Smooth muscle cell (in vitro differentiated cells): ENCODE measurements around the gene CAMTA1. TPM values are rescaled to one million over a fixed set of nuclear protein-coding genes. Genes with fewer than 3 reads are reported as not detected.
"Not testable (repeated sequence)": the region's sequence is repeated elsewhere in the genome, so short reads cannot be mapped to it uniquely, and the experiment has no call there.

ENCODE experiments used
- DNase-seq: peaks from one replicate; lab custom pipeline; 2025; ENCODE audit not compliant: unreplicated experiment; lab: John Stamatoyannopoulos, UW
- H2AFZ ChIP-seq: fragments of 200-600 bp; sonication (generic); 2 replicates; pipeline ENCODE4 v1.6.0; 2016; ENCODE audit warnings: antibody characterized with exemption, low read depth, mild to moderate bottlenecking
- H3F3A ChIP-seq: fragments of 200-600 bp; sonication (generic); 2 replicates; pipeline ENCODE4 v1.6.0; 2017; ENCODE audit warnings: antibody characterized with exemption, low read depth
- H3K27ac ChIP-seq: fragments of 200-600 bp; sonication (generic); 2 replicates; pipeline ENCODE4 v1.5.1; 2016; ENCODE audit warnings: low read depth, mild to moderate bottlenecking
- H3K27me3 ChIP-seq: fragments of 200-600 bp; sonication (generic); 2 replicates; pipeline ENCODE4 v1.6.1; 2016; ENCODE audit warnings: low read depth, mild to moderate bottlenecking
- H3K36me3 ChIP-seq: fragments of 200-600 bp; sonication (generic); 2 replicates; pipeline ENCODE4 v1.5.1; 2016; ENCODE audit warnings: low read depth
- H3K4me1 ChIP-seq: fragments of 200-600 bp; sonication (generic); 2 replicates; pipeline ENCODE4 v1.5.1; 2016; ENCODE audit warnings: low read depth
- H3K4me2 ChIP-seq: fragments of 200-600 bp; sonication (generic); 2 replicates; pipeline ENCODE4 v1.6.0; 2016; ENCODE audit warnings: mild to moderate bottlenecking
- H3K4me3 ChIP-seq: fragments of 200-600 bp; sonication (generic); 2 replicates; pipeline ENCODE4 v1.5.1; 2016; ENCODE audit warnings: mild to moderate bottlenecking
- H3K79me2 ChIP-seq: fragments of 200-600 bp; sonication (generic); 2 replicates; pipeline ENCODE4 v1.6.0; 2016; ENCODE audit warnings: low read depth, mild to moderate bottlenecking
- H3K9ac ChIP-seq: fragments of 200-600 bp; sonication (generic); 2 replicates; pipeline ENCODE4 v1.6.0; 2016; ENCODE audit warnings: low read depth
- H3K9me3 ChIP-seq: fragments of 200-600 bp; sonication (generic); replicated peaks from 2 replicates; pipeline ENCODE4 v1.5.1; 2016; ENCODE audit warnings: low read depth
- H4K20me1 ChIP-seq: fragments of 200-600 bp; sonication (generic); 2 replicates; pipeline ENCODE4 v1.6.0; 2016; ENCODE audit warnings: low read depth
- WGBS: methylation state at CpG from one replicate; pipeline ENCODE4 v1.1.7; 2016; ENCODE audit warnings: low lambda C conversion rate; 5-methylcytosine and 5-hydroxymethylcytosine counted together
- polyA plus RNA-seq: library from polyadenylated mRNA; unstranded; fragments of >200 nt; fragmentation: Nextera tagmentation; extraction: Ambion mirVana; gene quantifications from 2 replicates; pipeline ENCODE4 v1.2.1, GENCODE V29; 2016
- total RNA-seq: library from RNA; depleted of rRNA; stranded (reverse); fragments of >200 nt; gene quantifications from 2 replicates; pipeline ENCODE4 v1.2.3, GENCODE V29; 2014
- TF ChIP-seq, protein P1 (sequence below): fragments of 200-600 bp; sonication (generic); IDR thresholded peaks from 2 replicates; pipeline ENCODE4 v1.5.1; 2017; ENCODE audit warnings: borderline replicate concordance, mild to moderate bottlenecking, antibody characterized with exemption; ENCODE audit not compliant: insufficient read depth, poor library complexity, severe bottlenecking

Gene CAMTA1
- total and polyA plus RNA-seq, 2 experiments from 2014 or later, result 139 to 145 TPM

DNA sequence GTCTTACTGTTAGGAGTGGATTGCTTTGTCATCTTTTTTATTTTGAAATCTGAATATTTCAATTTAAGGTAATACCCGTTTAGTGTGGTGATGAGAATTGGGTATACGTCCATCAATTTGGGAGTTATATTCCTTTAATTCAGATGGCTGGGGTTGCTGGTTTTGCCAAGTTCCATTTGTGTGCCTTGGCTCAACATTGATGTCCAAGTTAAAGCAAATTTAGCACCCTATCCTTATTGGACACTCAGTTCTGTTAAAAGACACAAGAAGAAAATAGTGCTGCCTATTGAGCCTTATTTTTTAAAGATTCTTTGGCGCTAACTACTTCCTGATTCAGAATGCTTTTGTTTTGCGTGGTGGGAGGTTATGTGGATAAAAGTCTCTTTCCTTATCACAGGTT is 40.6 kb downstream of the CAMTA1 start:
- peaks cover 37% of the 10 kb centered on the region for H3K79me2 ChIP-seq
- TF ChIP-seq, protein P1, sequence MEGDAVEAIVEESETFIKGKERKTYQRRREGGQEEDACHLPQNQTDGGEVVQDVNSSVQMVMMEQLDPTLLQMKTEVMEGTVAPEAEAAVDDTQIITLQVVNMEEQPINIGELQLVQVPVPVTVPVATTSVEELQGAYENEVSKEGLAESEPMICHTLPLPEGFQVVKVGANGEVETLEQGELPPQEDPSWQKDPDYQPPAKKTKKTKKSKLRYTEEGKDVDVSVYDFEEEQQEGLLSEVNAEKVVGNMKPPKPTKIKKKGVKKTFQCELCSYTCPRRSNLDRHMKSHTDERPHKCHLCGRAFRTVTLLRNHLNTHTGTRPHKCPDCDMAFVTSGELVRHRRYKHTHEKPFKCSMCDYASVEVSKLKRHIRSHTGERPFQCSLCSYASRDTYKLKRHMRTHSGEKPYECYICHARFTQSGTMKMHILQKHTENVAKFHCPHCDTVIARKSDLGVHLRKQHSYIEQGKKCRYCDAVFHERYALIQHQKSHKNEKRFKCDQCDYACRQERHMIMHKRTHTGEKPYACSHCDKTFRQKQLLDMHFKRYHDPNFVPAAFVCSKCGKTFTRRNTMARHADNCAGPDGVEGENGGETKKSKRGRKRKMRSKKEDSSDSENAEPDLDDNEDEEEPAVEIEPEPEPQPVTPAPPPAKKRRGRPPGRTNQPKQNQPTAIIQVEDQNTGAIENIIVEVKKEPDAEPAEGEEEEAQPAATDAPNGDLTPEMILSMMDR, result no peak
- peaks cover 68% of the 10 kb centered on the region for H4K20me1 ChIP-seq
- no peaks in the 10 kb centered on the region for H3K27me3 ChIP-seq
- no peaks in the 10 kb centered on the region for H3K4me1 ChIP-seq
- 93% methylated on average over 4 of the region's 4 CpGs for WGBS
- H3K9ac ChIP-seq, result no peak overlapping the region
- H2AFZ ChIP-seq, result no peak overlapping the region
- H3K9me3 ChIP-seq, result no peaks in the 10 kb centered on the region
- no peaks in the 10 kb centered on the region for H3F3A ChIP-seq
- no peak overlapping the region for H3K4me3 ChIP-seq
- no peak overlapping the region for H3K27ac ChIP-seq
- H3K36me3 ChIP-seq, result no peaks in the 10 kb centered on the region
- no peak for DNase-seq
- H3K4me2 ChIP-seq, result no peak overlapping the region

GRCh38 chr1:6827079-6827478 is 41.8 kb downstream of the CAMTA1 start:
- no peak overlapping the region for H3K27ac ChIP-seq
- no peaks in the 10 kb centered on the region for H3F3A ChIP-seq
- peaks cover 57% of the 10 kb centered on the region for H4K20me1 ChIP-seq
- H3K4me2 ChIP-seq, result no peak overlapping the region
- no peak overlapping the region for H3K9ac ChIP-seq
- no peaks in the 10 kb centered on the region for H3K27me3 ChIP-seq
- no peaks in the 10 kb centered on the region for H3K9me3 ChIP-seq
- H3K36me3 ChIP-seq, result no peaks in the 10 kb centered on the region
- no peaks in the 10 kb centered on the region for H3K4me1 ChIP-seq
- H3K4me3 ChIP-seq, result no peak overlapping the region
- H3K79me2 ChIP-seq, result peaks cover 35% of the 10 kb centered on the region
- WGBS, result 94% methylated on average over 3 of the region's 3 CpGs
- no peak overlapping the region for H2AFZ ChIP-seq
- TF ChIP-seq, protein P1, result no peak
- no peak for DNase-seq

GRCh38 chr1:6827630-6828165 is 42.4 kb downstream of the CAMTA1 start:
- peaks cover 31% of the 10 kb centered on the region for H3K79me2 ChIP-seq
- H3K27me3 ChIP-seq, result no peaks in the 10 kb centered on the region
- no peak for DNase-seq
- WGBS, result 96% methylated on average over 10 of the region's 10 CpGs
- no peak overlapping the region for H3K4me2 ChIP-seq
- no peak overlapping the region for H3K27ac ChIP-seq
- TF ChIP-seq, protein P1, result no peak
- H3K4me1 ChIP-seq, result no peaks in the 10 kb centered on the region
- peaks cover 57% of the 10 kb centered on the region for H4K20me1 ChIP-seq
- H3K4me3 ChIP-seq, result no peak overlapping the region
- no peaks in the 10 kb centered on the region for H3K36me3 ChIP-seq
- no peaks in the 10 kb centered on the region for H3F3A ChIP-seq
- H3K9ac ChIP-seq, result no peak overlapping the region
- H3K9me3 ChIP-seq, result no peaks in the 10 kb centered on the region
- no peak overlapping the region for H2AFZ ChIP-seq

- H3K27ac ChIP-seq, result no peak overlapping the region
- H3F3A ChIP-seq, result no peaks in the 10 kb centered on the region
- H3K9me3 ChIP-seq, result no peaks in the 10 kb centered on the region
- peaks cover 35% of the 10 kb centered on the region for H3K79me2 ChIP-seq
- no peak overlapping the region for H2AFZ ChIP-seq
- WGBS, result 88% methylated on average over 1 of the region's 1 CpG
- DNase-seq, result no peak
- peaks cover 72% of the 10 kb centered on the region for H4K20me1 ChIP-seq
- no peaks in the 10 kb centered on the region for H3K27me3 ChIP-seq
- TF ChIP-seq, protein P1, result no peak
- no peak overlapping the region for H3K9ac ChIP-seq
- H3K36me3 ChIP-seq, result no peaks in the 10 kb centered on the region
- H3K4me1 ChIP-seq, result no peaks in the 10 kb centered on the region
- no peak overlapping the region for H3K4me2 ChIP-seq
- no peak overlapping the region for H3K4me3 ChIP-seq
Measured at GRCh38 chr1:6831366-6831765, 46.1 kb downstream of the CAMTA1 start.

DNA sequence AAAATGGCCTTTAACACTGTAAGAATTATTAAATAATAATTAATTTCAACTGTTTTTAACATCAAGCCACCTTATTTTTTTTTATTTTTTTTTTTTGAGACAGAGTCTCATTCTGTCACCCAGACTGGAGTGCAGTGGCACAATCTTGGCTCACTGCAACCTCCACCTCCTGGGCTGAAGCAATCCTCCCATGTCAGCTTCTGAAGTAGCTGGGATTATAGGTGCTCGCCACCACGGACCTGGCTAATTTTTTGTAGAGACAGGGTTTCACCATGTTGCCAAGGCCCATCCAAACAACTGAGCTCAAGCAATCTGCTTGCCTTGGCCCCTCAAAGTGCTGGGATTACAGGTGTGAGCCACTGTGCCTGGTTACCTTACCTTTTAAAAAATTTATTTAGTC is 46.8 kb downstream of the CAMTA1 start:
- not testable (repeated sequence) for H3K9me3 ChIP-seq, H3K4me3 ChIP-seq, H3K4me2 ChIP-seq, H3K27me3 ChIP-seq, DNase-seq, H3K4me1 ChIP-seq, H3K36me3 ChIP-seq, H3K27ac ChIP-seq, H3F3A ChIP-seq, H2AFZ ChIP-seq, H3K9ac ChIP-seq
- Histone ChIP-seq H3K79me2 (peaks cover 35% of the 10 kb centered on the region), H4K20me1 (peaks cover 68% of the 10 kb centered on the region)
- 97% methylated on average over 2 of the region's 2 CpGs for WGBS
